K562 (cell line): ENCODE data around the gene C6orf89. TPM values are rescaled to one million over a fixed set of nuclear protein-coding genes. Genes with fewer than 3 reads are reported as not detected.
A peak's percentile ranks its signal among the peaks of the same experiment; 100 is the strongest.

ENCODE experiments used
- AFF4 ChIP-seq: sonication (generic); formaldehyde crosslinking; IDR thresholded peaks from 2 replicates; pipeline ENCODE4 v1.8.0; 2023; ENCODE audit warnings: mild to moderate bottlenecking, missing genetic modification reagents
- ARID1B ChIP-seq: fragments of 450-650 bp; IDR thresholded peaks from 2 replicates; pipeline ENCODE4 v1.6.1; 2016; ENCODE audit warnings: antibody characterized with exemption, mild to moderate bottlenecking, inconsistent platforms
- EP300 ChIP-seq: IDR thresholded peaks from 2 replicates; pipeline ENCODE4 v1.6.1; 2012; ENCODE audit warnings: low read length, improper control_type of control experiment
- ETS1 ChIP-seq: conservative IDR thresholded peaks from 2 replicates; pipeline ENCODE4 v1.6.1; 2011; ENCODE audit warnings: low read depth, mild to moderate bottlenecking, low read length; ENCODE audit not compliant: control insufficient read depth
- NONO ChIP-seq, 2 experiments: fragments of 200-400 bp in 1 of 2; fragments of 450-650 bp in 1 of 2; formaldehyde crosslinking in 1 of 2; IDR thresholded peaks; 2 replicates each; pipeline ENCODE4 v1.6.1; 2017; ENCODE audit warnings: low read depth in 2 of 2, mild to moderate bottlenecking in 2 of 2, moderate library complexity in 2 of 2, low read length in 1 of 2
- polyA plus RNA-seq, 8 experiments: library from polyadenylated mRNA; depleted of rRNA in 4 of 8; stranded (reverse) in 5 of 8; unstranded in 3 of 8; fragments of >200 nt; fragmentation: Nextera tagmentation in 2 of 8; fragmentation: Illumina TruSeq in 1 of 8; extraction: Ambion mirVana in 2 of 8; extraction: Trizol in 1 of 8; gene quantifications; 2 replicates each; pipeline versions ENCODE4 v1.2.1 to v1.2.3, GENCODE V29; 2011 to 2014; ENCODE audit warnings: inconsistent platforms in 1 of 8, missing spikeins in 1 of 8
- total RNA-seq, 7 experiments: library from RNA; depleted of rRNA in 6 of 7; stranded (reverse); fragments of >200 nt in 6 of 7; fragmentation: Illumina TruSeq in 2 of 7; extraction: Trizol in 2 of 7; gene quantifications; 2 replicates each; pipeline versions ENCODE4 v1.2.1 to v1.2.3, GENCODE V29; 2011 to 2021; ENCODE audit warnings: low replicate concordance in 1 of 7

C6orf89 gene
- total and polyA plus RNA-seq, 9 of the 15 experiments (the other 6 are each of a cell fraction or from before 2014, with no cell fraction given) = 35.2 to 111 (median 58.5) TPM

- TF ChIP-seq AFF4 (CRISPR knock-in tag) (no peak), NONO (IDR thresholded peaks at IDR 0.05; ENCODE audit: low read depth in 2 of 2, low read length in 1 of 2) (peak in 1 of 2 experiments; percentile 52; a peak in 1 of 4 replicates), EP300 (peak; percentile 97), ETS1 (no peak), ARID1B (peak; percentile 94)
These were observed 3.1 kb downstream of the C6orf89 start (continued) for GRCh38 chr6:36888654-36889481.
